HCT116 (cell line): ENCODE results near the gene SNX9.

Experiments
- CTCF ChIP-seq, 3 experiments: fragments of 200-600 bp in 1 of 3; sonication (generic) in 1 of 3; IDR thresholded peaks in 2 of 3; conservative IDR thresholded peaks in 1 of 3; 2 replicates each; pipeline ENCODE4 v1.5.1; 2012 to 2017; ENCODE audit warnings: low read depth in 2 of 3, low read length in 2 of 3, antibody characterized with exemption in 1 of 3, borderline replicate concordance in 1 of 3, control low read depth in 1 of 3, mild to moderate bottlenecking in 1 of 3, mixed read lengths in 1 of 3, mixed run types in 1 of 3, moderate library complexity in 1 of 3; ENCODE audit not compliant: insufficient read depth in 1 of 3
- MAX ChIP-seq: IDR thresholded peaks from 2 replicates; pipeline ENCODE4 v1.6.1; 2012

GRCh38 chr6:157925771-157926170 is 102.7 kb downstream of the SNX9 start:
- TF ChIP-seq CTCF (IDR thresholded peaks at IDR 0.05 in 2 of 3, conservative IDR thresholded peaks at IDR 0.05 in 1 of 3; ENCODE audit: borderline replicate concordance in 1 of 3, insufficient read depth in 1 of 3, low read depth in 2 of 3, low read length in 2 of 3) (no peak), MAX (no peak)
